LNCAP (cell line): ENCODE results near the gene TMEM208.

Experiments used
- CTCF ChIP-seq: fragments of 450-650 bp; IDR thresholded peaks from 2 replicates; pipeline ENCODE4 v1.5.1; 2017; ENCODE audit warnings: mild to moderate bottlenecking

TMEM208 gene

GRCh38 chr16:67254801-67255552 is 28.0 kb downstream of the TMEM208 start:
- no peak for TF ChIP-seq CTCF

- no peak for TF ChIP-seq CTCF
These were observed 28.8 kb downstream of the TMEM208 start for GRCh38 chr16:67255553-67256221.

- no peak for TF ChIP-seq CTCF
These were observed 29.8 kb downstream of the TMEM208 start for GRCh38 chr16:67256701-67257230.

GRCh38 chr16:67257486-67258160 is 30.7 kb downstream of the TMEM208 start:
- no peak for TF ChIP-seq CTCF

- no peak for TF ChIP-seq CTCF
These were observed 31.4 kb downstream of the TMEM208 start for GRCh38 chr16:67258161-67258835.

- no peak for TF ChIP-seq CTCF
These were observed 32.8 kb downstream of the TMEM208 start for GRCh38 chr16:67259705-67260104.

GRCh38 chr16:67260426-67261063 is 33.6 kb downstream of the TMEM208 start:
- peak; percentile 69 for TF ChIP-seq CTCF
